NCI-H69 (cell line): ENCODE data around the gene MT1F.
"Not testable (repeated sequence)": the region's sequence is repeated elsewhere in the genome, so short reads cannot be mapped to it uniquely, and the experiment has no call there.

Source experiments
- DNase-seq: peaks from one replicate; lab custom pipeline; 2025; lab: John Stamatoyannopoulos, UW

MT1F gene

GRCh38 chr16:56645311-56645710 lies 12.4 kb upstream of the MT1F start:
- DNase-seq, result no peak

DNA sequence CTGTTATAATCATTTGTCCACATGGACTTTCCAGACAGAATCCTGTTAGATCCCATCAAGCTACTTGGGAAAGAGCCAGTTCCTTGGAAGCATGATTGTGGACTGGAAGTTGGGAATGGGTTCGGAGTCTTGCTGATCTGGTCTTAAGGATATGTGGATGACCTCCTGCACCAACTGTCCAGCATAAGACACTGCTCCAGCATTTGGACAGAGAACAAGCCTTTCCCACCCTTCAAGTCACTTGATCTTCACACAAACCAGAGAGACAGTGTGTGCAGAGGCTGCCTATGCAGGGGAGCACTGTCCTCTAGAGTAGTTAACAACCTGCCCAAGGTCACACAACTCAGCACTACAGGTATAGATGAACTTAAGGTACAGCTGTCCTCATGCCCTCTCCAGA lies 11.9 kb upstream of the MT1F start:
- no peak for DNase-seq

DNA sequence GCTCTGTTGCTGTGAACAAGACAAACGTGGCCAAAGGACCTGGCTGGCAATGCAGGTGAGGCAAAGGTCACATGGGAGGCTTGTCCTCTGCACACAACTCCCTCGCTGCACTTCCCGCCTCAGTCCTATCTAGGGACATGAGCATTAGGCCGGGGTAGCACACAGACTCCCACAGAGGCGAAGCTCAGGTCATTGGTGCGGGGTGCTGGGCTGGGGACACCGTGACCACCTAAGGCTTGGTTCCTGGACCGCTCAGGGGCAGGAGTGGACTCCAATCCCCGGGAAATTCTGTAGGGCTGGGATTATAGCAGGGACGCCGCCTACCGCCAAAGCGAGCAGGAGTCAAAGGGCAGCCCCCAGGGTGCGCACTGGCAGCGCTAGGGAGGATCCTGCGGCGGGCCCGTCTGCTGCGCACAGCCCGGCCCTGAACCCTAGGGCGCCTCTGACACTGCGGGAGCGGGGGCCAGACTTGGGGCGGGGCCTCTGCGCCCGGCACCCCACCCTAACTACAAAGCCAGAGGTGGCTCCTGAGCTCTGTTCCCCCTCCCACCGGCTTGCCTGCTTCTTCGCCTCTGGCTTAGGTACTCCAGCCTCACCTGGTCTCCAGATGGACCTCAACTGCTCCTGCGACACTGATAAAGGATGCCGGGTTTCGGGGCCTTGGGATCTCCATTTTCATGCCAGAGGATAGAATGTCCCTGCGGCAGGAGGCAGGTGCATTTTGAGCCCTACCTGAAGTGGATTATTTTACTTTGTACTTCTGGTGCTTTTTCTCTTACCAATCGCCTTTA lies 9.9 kb upstream of the MT1F start:
- DNase-seq, result no peak

DNA sequence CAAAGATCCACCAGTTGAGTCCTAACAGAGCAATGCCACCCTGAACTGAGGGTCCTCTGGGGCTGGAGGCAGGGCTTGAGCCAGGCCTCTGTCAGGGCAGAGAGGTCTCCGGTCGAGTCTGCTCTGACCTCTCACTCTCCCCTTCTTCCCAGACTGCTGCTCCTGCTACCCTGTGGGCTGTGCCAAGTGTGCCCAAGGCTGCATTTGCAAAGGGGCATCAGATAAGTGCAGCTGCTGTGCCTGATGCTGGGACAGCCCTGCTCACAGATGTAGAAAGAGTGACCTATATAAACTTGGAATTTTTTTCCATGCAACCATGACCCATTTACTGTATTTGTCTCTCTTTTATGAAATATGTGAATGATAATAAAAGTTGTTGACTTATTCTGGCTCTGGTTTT lies 8.5 kb upstream of the MT1F start:
- DNase-seq, result no peak

GRCh38 chr16:56649820-56650219 lies 7.9 kb upstream of the MT1F start:
- DNase-seq, result peak; percentile 75

DNA sequence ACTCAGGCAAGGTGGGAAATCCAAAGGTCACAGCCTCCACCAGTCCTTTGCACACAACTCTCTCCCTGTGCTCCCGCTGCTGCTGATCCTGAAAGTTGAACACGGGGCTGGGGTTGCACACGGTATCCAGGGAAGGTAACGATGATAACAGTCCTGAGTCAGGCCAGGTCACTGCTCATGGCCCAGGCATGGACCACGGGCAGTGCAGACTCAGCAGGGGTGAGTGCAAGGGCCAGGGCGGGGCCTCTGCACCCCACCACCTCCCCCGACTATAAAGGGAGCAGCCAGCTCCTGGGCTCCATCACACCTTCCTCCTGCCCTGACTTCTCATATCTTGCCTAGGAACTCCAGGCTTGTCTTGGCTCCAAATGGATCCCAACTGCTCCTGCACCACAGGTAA lies 6.2 kb upstream of the MT1F start, which contains the start of gene MT1B:
TSS of gene MT1B (plus strand) at position 301 of the 400 bp plus-strand sequence. CDS start at position 369, 68 bp downstream.
- no peak for DNase-seq

GRCh38 chr16:56652600-56652999 lies 5.2 kb upstream of the MT1F start:
- no peak for DNase-seq

DNA sequence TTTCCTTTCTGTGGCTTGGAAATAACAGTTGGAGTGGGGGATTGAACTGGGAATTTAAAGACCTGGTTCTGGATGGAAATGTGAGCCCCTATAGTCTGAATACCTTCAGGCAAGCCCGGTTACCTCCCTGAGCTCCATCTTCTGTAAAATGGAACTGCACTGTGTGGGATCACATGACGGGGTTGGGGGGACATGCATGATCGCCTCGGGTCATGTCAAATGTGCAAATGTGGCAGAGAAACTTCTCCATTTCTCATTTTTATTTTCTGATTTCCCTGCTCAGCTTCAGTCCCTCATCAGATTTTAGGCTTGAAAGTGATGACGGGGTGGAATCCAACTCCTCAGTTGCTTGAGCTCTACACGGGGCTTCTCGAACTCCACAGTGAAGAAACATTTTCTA lies 4.5 kb upstream of the MT1F start:
- no peak for DNase-seq

DNA sequence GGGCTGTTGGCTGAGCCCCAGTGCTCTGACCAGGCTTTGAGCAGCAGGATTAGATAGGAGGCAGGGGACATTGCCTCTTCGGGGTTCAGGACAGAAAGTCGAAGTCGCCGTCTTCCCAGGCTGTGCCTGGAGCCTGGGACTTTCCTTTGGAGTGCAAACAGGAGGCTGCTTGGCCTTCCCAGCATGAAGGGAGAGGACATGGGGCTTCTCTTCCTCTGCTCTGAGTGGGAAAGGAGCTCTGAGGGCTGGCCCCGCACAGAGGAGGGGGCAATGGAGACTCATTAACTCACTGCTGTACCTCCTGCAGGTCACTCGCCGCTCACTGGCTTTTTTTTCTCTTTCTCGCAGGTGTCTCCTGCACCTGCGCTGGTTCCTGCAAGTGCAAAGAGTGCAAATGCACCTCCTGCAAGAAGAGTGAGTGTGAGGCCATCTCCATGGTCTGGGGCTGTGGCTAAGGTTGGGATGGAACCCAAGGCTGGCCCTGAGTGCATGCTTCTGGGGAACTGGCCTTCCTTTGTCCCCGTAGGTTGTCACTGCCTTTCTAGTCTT lies 642 bp downstream of the MT1F start:
- peak; percentile 18 for DNase-seq

DNA sequence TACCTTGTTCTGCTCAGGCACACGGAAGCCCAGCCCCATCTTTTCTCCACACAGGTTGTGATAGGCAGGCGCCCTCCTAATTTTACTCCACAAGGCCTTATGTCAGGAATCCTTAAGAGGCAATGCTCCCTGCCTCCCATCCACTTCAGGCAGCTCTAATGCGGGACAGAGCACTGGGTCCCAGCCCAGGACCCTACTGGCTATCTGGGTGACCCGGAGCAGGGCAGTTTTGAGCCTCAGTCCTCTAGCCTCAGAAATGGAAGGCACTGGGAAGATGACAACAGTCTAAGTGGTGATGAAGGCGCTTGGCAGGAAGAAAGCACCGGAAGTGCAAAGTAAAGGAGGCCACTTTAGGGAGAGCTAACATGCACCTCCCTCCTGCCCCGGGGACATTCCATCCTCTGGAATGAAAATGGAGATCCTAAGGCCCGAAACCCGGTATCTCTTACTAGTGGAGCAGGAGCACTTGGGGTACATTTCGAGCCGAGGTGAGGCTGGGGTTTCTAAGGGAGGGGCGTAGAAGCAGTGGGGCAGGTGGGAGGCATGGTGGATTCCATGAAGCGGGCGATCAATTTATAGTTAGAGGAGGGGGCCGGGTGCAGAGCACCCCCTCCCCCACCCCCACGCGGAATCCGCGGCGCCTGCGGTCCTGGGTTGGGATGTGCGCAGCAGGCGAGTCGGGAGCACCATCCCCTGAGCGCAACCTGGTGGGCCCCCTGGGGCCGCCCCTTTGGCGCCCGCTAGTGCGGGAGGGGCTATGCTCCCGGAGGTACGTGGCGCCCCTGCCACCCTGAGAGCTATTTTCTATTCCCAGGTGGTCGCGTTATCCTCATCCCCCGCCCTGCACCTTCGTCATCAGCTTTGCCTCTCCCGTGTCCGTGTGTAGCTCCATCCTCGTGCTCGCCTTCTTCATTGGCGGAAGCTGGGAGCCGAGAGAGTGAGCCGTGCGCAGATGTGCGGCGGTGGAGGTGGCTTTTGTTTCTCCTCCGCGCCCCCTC lies 4.9 kb downstream of the MT1F start:
- DNase-seq, result peak; percentile 53

DNA sequence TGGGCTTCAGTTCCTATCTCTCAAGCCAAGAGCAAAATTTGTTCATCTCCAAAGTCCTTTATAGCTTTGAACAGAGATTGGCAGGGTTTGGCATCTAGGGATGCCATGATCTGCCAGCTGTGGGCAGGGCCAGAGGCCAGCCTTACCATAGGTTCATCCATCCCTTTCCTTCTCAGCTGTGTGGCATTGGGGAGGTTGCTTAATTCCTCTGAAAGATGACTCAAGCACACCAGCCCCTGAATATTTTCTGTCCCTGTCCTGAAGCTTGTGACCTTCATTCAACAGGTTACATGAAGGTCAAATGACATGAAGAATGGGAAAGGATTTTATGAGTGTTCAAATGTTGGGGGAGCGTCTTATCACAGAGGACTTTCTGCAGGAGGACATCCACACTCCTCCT lies 6.7 kb downstream of the MT1F start:
- DNase-seq, result no peak

GRCh38 chr16:56665286-56666261 lies 7.8 kb downstream of the MT1F start:
- not testable (repeated sequence) for DNase-seq

GRCh38 chr16:56667581-56668571 lies 10.1 kb downstream of the MT1F start, which contains the start of gene MT1G:
Gene MT1G, minus strand, starts transcription at chr16:56668065. Its CDS starts 72 bp downstream, at chr16:56667993.
- peak; percentile 61 for DNase-seq

DNA sequence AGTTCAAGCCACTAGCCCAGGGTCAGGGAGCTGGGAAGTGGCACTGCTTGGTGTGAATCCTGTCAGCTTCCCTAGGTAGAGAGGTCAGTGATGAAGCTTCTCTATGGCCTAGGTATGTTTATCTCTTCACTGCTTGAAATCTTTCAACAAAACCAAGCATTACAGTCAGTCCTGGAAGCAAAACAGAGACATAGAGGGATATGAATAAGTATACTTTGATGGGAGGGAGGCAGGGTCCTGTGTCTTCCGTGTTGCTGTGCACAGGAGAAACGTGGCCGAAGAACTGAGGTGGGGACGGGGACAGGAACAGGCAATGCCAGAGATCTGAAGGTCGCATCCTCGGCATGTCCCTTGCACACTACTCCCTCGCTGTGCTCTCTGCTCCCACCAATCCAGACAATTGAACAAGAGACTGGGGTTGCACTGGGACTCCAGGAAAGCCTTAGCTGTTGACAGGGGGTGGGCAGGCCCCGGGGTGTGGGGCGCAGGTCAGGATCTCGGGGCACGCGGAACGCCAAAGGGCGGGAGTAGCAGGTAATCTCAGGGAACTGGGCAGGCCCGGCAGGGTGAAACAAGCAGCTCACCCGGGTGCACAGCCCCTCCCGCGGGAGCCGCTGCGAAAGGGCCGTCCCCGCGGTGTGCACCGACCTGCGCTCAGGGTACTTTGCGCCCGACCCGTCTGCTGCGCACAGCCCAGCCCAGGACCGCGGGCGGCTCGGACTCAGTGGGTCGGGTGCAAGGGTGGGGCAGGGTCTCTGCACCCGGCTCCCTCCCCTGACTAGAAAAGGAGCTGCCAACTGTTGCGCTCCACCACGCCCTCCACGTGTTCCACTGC lies 11.5 kb downstream of the MT1F start, which contains the start of gene MT1H:
TSS of gene MT1H (plus strand) at position 810 of the 835 bp plus-strand sequence. CDS start 71 bp downstream, outside the sequence.
- peak; percentile 20 for DNase-seq

DNA sequence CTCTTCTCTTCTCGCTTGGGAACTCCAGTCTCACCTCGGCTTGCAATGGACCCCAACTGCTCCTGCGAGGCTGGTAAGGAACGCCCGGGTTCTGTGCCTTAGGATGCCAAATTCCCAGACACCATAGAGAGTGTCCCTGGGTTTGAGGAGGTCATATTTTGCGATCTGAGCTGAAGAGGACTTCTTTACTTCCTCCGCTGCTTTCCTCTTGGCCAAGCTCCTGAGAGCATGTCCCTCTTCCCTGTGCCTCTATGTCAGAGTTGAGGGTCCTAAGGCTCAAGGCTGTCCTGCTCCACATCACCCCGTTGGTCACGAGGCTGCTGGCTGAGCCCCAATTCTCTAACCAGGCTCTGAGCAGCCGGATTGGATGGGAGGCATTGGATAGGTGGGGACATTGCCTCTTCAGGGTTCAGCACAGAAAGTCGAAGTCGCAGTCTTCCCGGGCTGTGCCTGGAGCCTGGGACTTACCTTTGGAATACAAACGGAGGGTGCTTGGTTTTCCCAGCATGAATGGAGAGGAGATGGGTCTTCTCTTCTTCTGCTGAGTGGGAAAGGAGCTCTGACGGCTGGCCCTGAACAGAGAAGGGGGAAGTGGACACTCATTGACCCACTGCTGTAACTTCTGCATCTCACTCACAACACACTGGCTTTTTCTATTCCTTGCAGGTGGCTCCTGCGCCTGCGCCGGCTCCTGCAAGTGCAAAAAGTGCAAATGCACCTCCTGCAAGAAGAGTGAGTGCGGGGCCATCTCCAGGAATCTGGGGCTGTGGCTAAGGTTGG lies 12.3 kb downstream of the MT1F start:
- no peak for DNase-seq

- DNase-seq, result no peak
These were observed 12.8 kb downstream of the MT1F start for GRCh38 chr16:56670620-56670934.

GRCh38 chr16:56671691-56672090 lies 13.9 kb downstream of the MT1F start:
- peak; percentile 4 for DNase-seq

DNA sequence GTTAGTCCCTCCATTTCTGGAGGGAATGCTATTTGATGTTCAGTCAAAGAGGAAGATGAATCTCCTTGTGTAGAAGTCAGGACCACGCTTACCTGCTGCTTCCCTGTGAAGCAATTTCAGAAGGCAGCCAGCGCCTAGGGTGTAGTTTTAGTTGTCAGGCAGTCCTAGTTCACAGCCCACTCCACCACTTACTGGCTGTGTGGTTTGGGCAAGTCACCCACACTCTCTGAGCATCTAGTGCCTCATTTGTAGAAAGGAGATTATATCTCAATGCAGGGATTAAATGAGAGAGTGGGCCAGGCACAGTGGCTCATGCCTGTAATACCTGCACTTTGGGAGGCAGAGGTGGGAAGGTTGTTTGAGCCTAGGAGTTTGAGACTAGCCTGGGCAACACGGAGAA lies 14.4 kb downstream of the MT1F start:
- not testable (repeated sequence) for DNase-seq
